GM12891 (cell line): ENCODE results near the gene ZNF275.

Experiments
- PAX5 ChIP-seq: IDR thresholded peaks from 2 replicates; pipeline ENCODE4 v1.6.1; 2011; ENCODE audit warnings: low read length, moderate library complexity, mild to moderate bottlenecking; ENCODE audit not compliant: insufficient read depth, severe bottlenecking
- POLR2A ChIP-seq: IDR thresholded peaks from 2 replicates; pipeline ENCODE4 v1.6.1; 2011; ENCODE audit warnings: low read depth, low read length, control low read depth
- POLR2AphosphoS5 ChIP-seq: IDR thresholded peaks from 2 replicates; pipeline ENCODE4 v1.6.1; 2011; ENCODE audit warnings: low read depth, low read length, control low read depth
- SPI1 ChIP-seq: IDR thresholded peaks from 2 replicates; pipeline ENCODE4 v1.6.1; 2011; ENCODE audit warnings: low read depth, low read length, control low read depth
- TAF1 ChIP-seq: IDR thresholded peaks from 2 replicates; pipeline ENCODE4 v1.6.1; 2011; ENCODE audit warnings: low read depth, low read length, control low read depth

- TF ChIP-seq POLR2A: no peak
- TF ChIP-seq POLR2AphosphoS5: no peak
- TF ChIP-seq TAF1: no peak
- no peak for TF ChIP-seq SPI1
- no peak for TF ChIP-seq PAX5
These were observed 21.1 kb upstream of the ZNF275 start for GRCh38 chrX:153312842-153313241.
